GM12892 (cell line): Measurements from ENCODE around the gene ZBTB7C.

Experiments used
- POLR2A ChIP-seq: IDR thresholded peaks from 2 replicates; pipeline ENCODE4 v1.6.1; 2011; ENCODE audit warnings: low read depth, low read length, control low read depth
- POLR2AphosphoS5 ChIP-seq: IDR thresholded peaks from 2 replicates; pipeline ENCODE4 v1.6.1; 2011; ENCODE audit warnings: low read depth, low read length, control low read depth

- TF ChIP-seq POLR2A = no peak
- no peak for TF ChIP-seq POLR2AphosphoS5
Observed at GRCh38 chr18:48164116-48164515, 245.1 kb downstream of the ZBTB7C start.
